ENCODE results near the gene ZFP36.

Gene ZFP36

DNA sequence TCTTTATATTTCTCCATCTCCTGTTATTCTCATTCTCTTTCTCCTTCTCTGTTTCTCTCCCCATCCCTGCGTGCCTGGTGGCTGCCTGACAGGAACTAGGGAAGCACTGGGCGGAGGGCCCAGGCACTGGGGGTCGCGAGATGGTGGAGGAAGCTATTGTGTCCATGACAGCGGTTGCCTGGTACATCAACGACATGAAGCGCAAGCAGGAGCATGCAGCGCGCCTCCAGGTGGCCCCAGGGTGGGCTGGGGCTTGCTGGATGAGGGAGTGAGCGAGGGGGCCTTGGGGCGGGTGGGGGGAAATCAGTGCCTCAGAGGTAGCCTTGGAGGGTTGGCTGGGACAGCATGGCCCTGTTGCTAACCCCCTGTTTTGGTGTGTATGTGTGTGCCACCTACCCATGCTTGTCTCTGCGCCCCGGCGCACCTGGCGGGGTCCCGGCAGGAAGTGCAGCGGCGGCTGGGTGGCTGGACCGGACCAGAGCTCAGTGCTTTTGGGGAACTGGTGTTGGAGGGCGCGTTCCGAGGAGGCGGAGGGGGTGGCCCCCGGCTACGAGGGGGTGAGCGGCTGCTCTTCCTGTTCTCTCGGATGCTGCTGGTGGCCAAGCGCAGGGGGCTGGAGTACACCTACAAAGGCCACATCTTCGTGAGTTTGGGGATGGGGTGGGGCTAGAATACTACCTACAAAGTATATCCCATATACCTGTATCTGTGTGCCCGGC lies 11.0 kb downstream of the ZFP36 start:
- no peak for TF ChIP-seq TAF1 (IDR thresholded peaks at IDR 0.05; ENCODE audit: low read depth)
- no peak for TF ChIP-seq RAD21 (IDR thresholded peaks at IDR 0.05; ENCODE audit: low read depth)
- TF ChIP-seq NFIC (IDR thresholded peaks at IDR 0.05), result no peak
- no peak for TF ChIP-seq EGR1 (IDR thresholded peaks at IDR 0.05)
- no peak for TF ChIP-seq CREB1 (IDR thresholded peaks at IDR 0.05; ENCODE audit: low read depth)
- no peak for TF ChIP-seq TCF12 (IDR thresholded peaks at IDR 0.05; ENCODE audit: low read depth)
- TF ChIP-seq, protein P1, sequence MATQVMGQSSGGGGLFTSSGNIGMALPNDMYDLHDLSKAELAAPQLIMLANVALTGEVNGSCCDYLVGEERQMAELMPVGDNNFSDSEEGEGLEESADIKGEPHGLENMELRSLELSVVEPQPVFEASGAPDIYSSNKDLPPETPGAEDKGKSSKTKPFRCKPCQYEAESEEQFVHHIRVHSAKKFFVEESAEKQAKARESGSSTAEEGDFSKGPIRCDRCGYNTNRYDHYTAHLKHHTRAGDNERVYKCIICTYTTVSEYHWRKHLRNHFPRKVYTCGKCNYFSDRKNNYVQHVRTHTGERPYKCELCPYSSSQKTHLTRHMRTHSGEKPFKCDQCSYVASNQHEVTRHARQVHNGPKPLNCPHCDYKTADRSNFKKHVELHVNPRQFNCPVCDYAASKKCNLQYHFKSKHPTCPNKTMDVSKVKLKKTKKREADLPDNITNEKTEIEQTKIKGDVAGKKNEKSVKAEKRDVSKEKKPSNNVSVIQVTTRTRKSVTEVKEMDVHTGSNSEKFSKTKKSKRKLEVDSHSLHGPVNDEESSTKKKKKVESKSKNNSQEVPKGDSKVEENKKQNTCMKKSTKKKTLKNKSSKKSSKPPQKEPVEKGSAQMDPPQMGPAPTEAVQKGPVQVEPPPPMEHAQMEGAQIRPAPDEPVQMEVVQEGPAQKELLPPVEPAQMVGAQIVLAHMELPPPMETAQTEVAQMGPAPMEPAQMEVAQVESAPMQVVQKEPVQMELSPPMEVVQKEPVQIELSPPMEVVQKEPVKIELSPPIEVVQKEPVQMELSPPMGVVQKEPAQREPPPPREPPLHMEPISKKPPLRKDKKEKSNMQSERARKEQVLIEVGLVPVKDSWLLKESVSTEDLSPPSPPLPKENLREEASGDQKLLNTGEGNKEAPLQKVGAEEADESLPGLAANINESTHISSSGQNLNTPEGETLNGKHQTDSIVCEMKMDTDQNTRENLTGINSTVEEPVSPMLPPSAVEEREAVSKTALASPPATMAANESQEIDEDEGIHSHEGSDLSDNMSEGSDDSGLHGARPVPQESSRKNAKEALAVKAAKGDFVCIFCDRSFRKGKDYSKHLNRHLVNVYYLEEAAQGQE (IDR thresholded peaks at IDR 0.05; ENCODE audit: low read depth), result no peak
- TF ChIP-seq ZBTB7A (IDR thresholded peaks at IDR 0.05; ENCODE audit: low read depth), result no peak
- no peak for TF ChIP-seq TEAD4 (IDR thresholded peaks at IDR 0.05)
- TF ChIP-seq YY1 (IDR thresholded peaks at IDR 0.05; ENCODE audit: low read depth), result no peak
- no peak for TF ChIP-seq EP300 (IDR thresholded peaks at IDR 0.05; ENCODE audit: borderline replicate concordance)
- TF ChIP-seq, protein P2, sequence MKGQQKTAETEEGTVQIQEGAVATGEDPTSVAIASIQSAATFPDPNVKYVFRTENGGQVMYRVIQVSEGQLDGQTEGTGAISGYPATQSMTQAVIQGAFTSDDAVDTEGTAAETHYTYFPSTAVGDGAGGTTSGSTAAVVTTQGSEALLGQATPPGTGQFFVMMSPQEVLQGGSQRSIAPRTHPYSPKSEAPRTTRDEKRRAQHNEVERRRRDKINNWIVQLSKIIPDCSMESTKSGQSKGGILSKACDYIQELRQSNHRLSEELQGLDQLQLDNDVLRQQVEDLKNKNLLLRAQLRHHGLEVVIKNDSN (IDR thresholded peaks at IDR 0.05), result no peak
- no peak for TF ChIP-seq FOXM1 (IDR thresholded peaks at IDR 0.05; ENCODE audit: borderline replicate concordance, low read depth)
- TF ChIP-seq, protein P3, sequence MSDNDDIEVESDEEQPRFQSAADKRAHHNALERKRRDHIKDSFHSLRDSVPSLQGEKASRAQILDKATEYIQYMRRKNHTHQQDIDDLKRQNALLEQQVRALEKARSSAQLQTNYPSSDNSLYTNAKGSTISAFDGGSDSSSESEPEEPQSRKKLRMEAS (IDR thresholded peaks at IDR 0.05), result no peak
- TF ChIP-seq CEBPB (IDR thresholded peaks at IDR 0.05), result no peak

DNA sequence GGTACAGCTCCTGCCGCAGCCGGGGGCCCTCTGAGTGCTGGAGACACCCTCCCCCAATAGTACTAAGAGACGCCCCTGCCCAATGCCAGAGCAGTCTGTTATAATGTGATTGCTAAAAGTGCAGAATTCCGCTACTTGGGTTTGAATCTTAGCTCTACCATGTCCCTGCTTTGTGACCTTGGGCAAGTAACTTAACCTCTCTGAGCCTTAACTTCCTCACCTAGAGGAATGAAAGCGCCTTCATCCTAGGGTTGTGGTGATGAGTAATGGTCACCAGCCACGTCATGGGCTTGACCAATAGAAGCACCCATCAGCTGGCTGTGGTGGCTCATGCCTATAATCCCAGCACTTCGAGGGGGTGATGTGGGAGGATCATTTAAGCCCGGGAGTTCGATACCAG lies 12.4 kb downstream of the ZFP36 start:
- no peak for TF ChIP-seq TCF12 (IDR thresholded peaks at IDR 0.05; ENCODE audit: low read depth)
- TF ChIP-seq YY1 (IDR thresholded peaks at IDR 0.05; ENCODE audit: low read depth), result no peak

DNA sequence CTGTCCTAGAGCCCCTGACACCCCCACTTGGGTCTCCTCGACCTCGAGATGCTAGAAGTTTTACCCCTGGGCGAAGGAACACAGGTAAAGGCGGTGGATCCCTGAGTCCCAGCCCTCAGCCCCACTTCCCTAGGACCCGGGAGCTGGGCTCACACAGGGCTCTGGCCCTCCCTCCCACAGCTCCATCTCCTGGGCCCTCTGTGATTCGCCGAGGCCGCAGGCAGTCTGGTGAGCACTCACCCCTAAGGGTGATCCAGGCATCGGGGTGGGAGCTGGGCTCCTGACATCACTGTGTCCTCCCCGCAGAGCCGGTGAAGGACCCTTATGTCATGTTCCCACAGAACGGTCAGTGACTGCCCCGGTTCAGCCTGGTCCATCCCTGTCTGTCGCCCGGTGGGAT lies 14.1 kb downstream of the ZFP36 start:
- TF ChIP-seq CEBPB (IDR thresholded peaks at IDR 0.05), result no peak
- TF ChIP-seq TCF12 (IDR thresholded peaks at IDR 0.05; ENCODE audit: low read depth), result no peak
- TF ChIP-seq, protein P2 (IDR thresholded peaks at IDR 0.05), result no peak
- no peak for TF ChIP-seq YY1 (IDR thresholded peaks at IDR 0.05; ENCODE audit: low read depth)
- no peak for TF ChIP-seq EP300 (IDR thresholded peaks at IDR 0.05; ENCODE audit: borderline replicate concordance)
- no peak for TF ChIP-seq ZBTB7A (IDR thresholded peaks at IDR 0.05; ENCODE audit: low read depth)
- TF ChIP-seq CREB1 (IDR thresholded peaks at IDR 0.05; ENCODE audit: low read depth), result no peak
- no peak for TF ChIP-seq NFIC (IDR thresholded peaks at IDR 0.05)
- TF ChIP-seq FOXM1 (IDR thresholded peaks at IDR 0.05; ENCODE audit: borderline replicate concordance, low read depth), result no peak
- TF ChIP-seq, protein P1 (IDR thresholded peaks at IDR 0.05; ENCODE audit: low read depth), result no peak
- no peak for TF ChIP-seq TEAD4 (IDR thresholded peaks at IDR 0.05)
- TF ChIP-seq RAD21 (IDR thresholded peaks at IDR 0.05; ENCODE audit: low read depth), result no peak
- TF ChIP-seq EGR1 (IDR thresholded peaks at IDR 0.05), result no peak
- TF ChIP-seq, protein P3 (IDR thresholded peaks at IDR 0.05), result no peak

DNA sequence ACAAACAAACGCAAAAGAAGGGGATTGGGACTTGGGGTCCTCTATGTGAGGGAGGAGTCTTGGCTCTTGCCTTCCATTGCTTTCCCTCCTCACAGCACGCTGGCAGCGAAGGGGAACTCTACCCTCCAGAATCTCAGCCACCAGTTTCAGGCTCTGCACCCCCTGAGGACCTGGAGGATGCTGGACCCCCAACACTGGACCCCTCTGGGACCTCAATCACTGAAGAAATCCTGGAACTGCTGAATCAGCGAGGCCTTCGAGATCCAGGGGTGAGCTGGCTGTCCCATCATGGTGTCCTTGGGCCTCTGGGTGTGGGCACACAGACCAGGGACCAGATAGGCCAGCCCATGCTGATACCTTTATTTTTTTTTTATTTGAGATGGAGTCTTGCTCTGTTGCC lies 15.4 kb downstream of the ZFP36 start:
- TF ChIP-seq FOXM1 (IDR thresholded peaks at IDR 0.05; ENCODE audit: borderline replicate concordance, low read depth), result no peak
- TF ChIP-seq, protein P3 (IDR thresholded peaks at IDR 0.05), result no peak
- TF ChIP-seq, protein P2 (IDR thresholded peaks at IDR 0.05), result no peak
- TF ChIP-seq, protein P1 (IDR thresholded peaks at IDR 0.05; ENCODE audit: low read depth), result no peak
- no peak for TF ChIP-seq TEAD4 (IDR thresholded peaks at IDR 0.05)
- no peak for TF ChIP-seq NFIC (IDR thresholded peaks at IDR 0.05)
- TF ChIP-seq TCF12 (IDR thresholded peaks at IDR 0.05; ENCODE audit: low read depth), result no peak
- TF ChIP-seq YY1 (IDR thresholded peaks at IDR 0.05; ENCODE audit: low read depth), result no peak
- no peak for TF ChIP-seq CEBPB (IDR thresholded peaks at IDR 0.05)
- TF ChIP-seq ZBTB7A (IDR thresholded peaks at IDR 0.05; ENCODE audit: low read depth), result no peak
- no peak for TF ChIP-seq RAD21 (IDR thresholded peaks at IDR 0.05; ENCODE audit: low read depth)
- no peak for TF ChIP-seq EP300 (IDR thresholded peaks at IDR 0.05; ENCODE audit: borderline replicate concordance)
- TF ChIP-seq EGR1 (IDR thresholded peaks at IDR 0.05), result no peak
- TF ChIP-seq TAF1 (IDR thresholded peaks at IDR 0.05; ENCODE audit: low read depth), result no peak

Measured in Ishikawa (cell line).